Measurements from ENCODE around the gene CEP128.

- TF ChIP-seq POLR2AphosphoS5 (IDR thresholded peaks at IDR 0.05; ENCODE audit: borderline replicate concordance, low read depth, low read length) (no peak), EZH2 (IDR thresholded peaks at IDR 0.05) (no peak)
Measured at GRCh38 chr14:80577599-80577998, 363.9 kb downstream of the CEP128 start.
